ENCODE data around the gene CDKN1A.

- no peak for TF ChIP-seq PHF8 (IDR thresholded peaks at IDR 0.05; ENCODE audit: borderline replicate concordance, low read length)
- TF ChIP-seq ATF1 (CRISPR knock-in tag; IDR thresholded peaks at IDR 0.05), result no peak
- TF ChIP-seq ATF1 (tag; IDR thresholded peaks at IDR 0.05), result no peak
Measured at GRCh38 chr6:36677753-36678487, 594 bp upstream of the CDKN1A start.

Data from K562 (cell line).